IPS-15b (cell line): Measurements from ENCODE around the gene EDAR.

Source experiments
- H3K27me3 ChIP-seq: one replicate; pipeline ENCODE4 v1.6.1; 2013; ENCODE audit warnings: low read length; ENCODE audit not compliant: control insufficient read depth, insufficient read depth
- H3K36me3 ChIP-seq: one replicate; pipeline ENCODE4 v1.6.1; 2013; ENCODE audit warnings: low read length; ENCODE audit not compliant: control insufficient read depth, insufficient read depth
- H3K4me1 ChIP-seq: one replicate; pipeline ENCODE4 v1.6.1; 2013; ENCODE audit warnings: mild to moderate bottlenecking, low read length; ENCODE audit not compliant: control insufficient read depth, insufficient read depth
- H3K4me3 ChIP-seq: one replicate; pipeline ENCODE4 v1.5.1; 2013; ENCODE audit warnings: low read depth, low read length
- H3K9ac ChIP-seq: one replicate; pipeline ENCODE4 v1.6.1; 2013; ENCODE audit warnings: low read depth, mild to moderate bottlenecking, low read length
- H3K9me3 ChIP-seq: one replicate; pipeline ENCODE4 v1.6.1; 2013; ENCODE audit warnings: mild to moderate bottlenecking, low read length; ENCODE audit not compliant: control insufficient read depth, insufficient read depth

The EDAR gene

DNA sequence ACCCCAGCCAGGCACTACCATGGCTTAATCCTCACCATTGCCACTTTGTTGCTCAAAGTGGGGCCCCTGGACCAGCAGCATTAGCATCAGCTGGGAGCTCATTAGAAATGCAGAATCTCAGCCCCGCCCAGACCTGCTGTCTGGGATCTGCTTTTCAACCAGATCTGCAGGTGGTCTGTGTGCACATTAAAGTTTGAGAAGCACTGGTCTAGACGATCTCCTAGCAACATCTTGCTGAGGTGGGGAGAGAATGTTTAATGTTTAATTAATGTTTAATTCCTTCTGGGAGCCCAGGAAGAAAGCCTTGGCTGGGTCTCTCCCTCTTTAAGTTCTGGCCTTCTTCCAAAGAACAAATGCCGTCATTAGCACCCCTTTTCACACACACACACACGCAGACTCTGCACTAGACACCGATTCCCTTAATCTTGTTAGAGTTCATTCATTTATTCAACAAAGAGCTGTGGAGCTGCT is 53.7 kb downstream of the EDAR start:
- H3K27me3 ChIP-seq: no peaks in the 10 kb centered on the region
- H3K4me3 ChIP-seq: no peak overlapping the region
- no peaks in the 10 kb centered on the region for H3K9me3 ChIP-seq

DNA sequence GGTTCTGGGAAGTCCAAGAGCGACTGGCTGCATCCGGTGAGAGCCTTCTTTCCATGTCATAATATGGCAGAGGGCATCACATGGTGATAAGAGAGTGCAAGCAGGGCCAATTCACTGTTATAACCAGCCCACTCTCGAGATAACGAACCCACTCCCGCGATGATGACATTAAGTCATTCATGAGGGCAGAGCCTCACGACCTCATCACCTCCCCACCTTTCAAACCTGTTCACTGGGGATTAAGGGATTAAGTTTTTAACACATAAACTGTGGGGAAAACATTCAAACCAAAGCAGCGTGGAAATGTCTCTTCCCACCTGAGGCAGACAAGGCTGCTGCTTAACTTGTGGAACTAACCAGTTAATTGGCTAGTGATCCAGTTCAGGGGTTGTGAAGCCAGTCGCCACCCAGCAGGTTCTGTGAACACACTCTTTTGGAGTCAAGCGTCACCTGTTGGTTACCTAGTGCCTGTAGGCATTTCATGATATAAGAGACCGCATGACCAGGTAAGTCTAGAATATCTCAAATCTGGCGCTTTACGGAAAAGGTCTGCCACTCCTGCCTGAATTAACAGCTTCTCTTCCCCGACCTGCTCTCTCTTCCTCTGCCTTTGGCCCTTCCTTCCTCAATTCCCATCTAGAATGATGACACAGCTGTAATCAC is 54.3 kb downstream of the EDAR start:
- no peaks in the 10 kb centered on the region for H3K27me3 ChIP-seq

More for the DNA sequence above, 53.7 kb downstream of the EDAR start:
- peaks cover 11% of the 10 kb centered on the region for H3K4me1 ChIP-seq
- H3K36me3 ChIP-seq: no peaks in the 10 kb centered on the region
- no peak overlapping the region for H3K9ac ChIP-seq

DNA sequence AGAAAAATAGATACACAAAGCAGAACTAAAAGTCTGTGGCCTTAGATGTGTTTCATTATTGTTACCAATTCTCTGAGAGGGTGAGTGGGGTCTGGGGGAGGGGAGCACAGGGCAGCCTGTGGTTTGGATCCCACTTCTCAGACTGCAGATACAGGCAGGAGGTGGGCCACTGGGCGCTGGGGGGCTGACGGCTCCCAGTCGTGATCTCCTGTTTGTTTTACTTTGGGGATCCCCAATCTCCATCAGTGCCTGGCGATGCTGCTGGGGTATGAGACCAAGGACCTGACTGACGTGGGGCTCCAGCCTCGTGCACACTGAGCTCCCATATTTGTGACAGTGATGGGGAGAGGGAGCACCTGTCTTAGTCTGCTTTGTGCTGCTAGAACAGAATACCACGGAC is 54.9 kb downstream of the EDAR start:
- Histone ChIP-seq H3K9me3 (no peaks in the 10 kb centered on the region), H3K4me1 (peaks cover 11% of the 10 kb centered on the region), H3K4me3 (no peak overlapping the region), H3K36me3 (no peaks in the 10 kb centered on the region), H3K9ac (no peak overlapping the region), H3K27me3 (no peaks in the 10 kb centered on the region)

More for the DNA sequence above, 54.3 kb downstream of the EDAR start:
- peaks cover 11% of the 10 kb centered on the region for H3K4me1 ChIP-seq
- no peaks in the 10 kb centered on the region for H3K36me3 ChIP-seq
- no peak overlapping the region for H3K9ac ChIP-seq
- no peak overlapping the region for H3K4me3 ChIP-seq
- H3K9me3 ChIP-seq: no peaks in the 10 kb centered on the region

DNA sequence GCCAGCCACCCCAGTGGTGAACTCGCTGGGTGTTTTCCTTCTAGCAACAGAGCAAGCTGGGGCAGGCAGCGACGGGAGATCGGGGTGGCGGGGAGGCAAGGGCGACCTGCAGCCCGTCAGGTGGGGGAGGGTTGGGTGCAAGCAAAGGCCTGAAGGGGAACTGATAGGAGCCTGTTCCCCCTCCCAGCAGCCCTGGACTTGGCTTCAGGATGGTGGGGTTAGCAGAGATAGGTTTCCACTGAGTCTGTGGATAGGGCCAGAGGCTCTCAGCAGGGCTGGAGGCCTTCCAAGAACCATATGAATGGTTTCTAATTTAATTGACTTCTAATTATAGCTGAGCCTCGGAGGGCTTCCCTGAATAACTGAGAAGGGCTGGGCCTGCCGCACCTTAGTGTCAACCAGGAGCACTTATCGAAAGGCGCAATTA is 55.3 kb downstream of the EDAR start:
- Histone ChIP-seq H3K9me3 (no peaks in the 10 kb centered on the region), H3K4me3 (no peak overlapping the region), H3K27me3 (no peaks in the 10 kb centered on the region), H3K4me1 (peaks cover 11% of the 10 kb centered on the region), H3K9ac (no peak overlapping the region), H3K36me3 (no peaks in the 10 kb centered on the region)

DNA sequence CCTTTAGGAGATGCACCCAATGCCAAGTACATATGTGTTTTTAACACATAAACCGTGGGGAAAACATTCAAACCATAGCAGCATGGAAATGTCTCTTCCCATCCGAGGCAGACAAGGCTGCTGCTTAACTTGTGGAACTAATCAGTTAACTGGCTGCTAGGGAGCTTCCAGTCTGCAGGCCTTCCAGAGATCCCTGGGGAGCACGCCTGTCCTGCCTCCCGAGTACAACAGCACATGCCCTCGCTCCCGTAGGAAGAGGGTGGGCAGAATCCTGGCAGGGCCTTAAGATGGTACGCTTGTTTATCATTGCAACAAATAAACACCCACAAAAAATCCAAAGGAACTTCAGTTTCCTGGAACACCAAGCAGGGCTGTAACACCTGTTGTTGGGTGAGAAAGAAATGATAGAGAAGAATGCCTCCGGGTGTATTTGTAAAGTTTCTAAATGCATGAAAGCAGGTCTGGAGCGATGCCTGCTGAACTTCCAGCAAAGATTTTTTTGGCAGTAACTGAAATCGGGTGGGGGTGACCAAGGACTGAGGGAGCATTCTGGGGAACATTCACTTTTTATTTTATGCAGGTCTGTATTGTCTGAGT is 56.2 kb downstream of the EDAR start:
- peaks cover 11% of the 10 kb centered on the region for H3K4me1 ChIP-seq
- H3K27me3 ChIP-seq: no peaks in the 10 kb centered on the region
- no peaks in the 10 kb centered on the region for H3K36me3 ChIP-seq
- H3K9me3 ChIP-seq: no peaks in the 10 kb centered on the region
- no peak overlapping the region for H3K4me3 ChIP-seq
- no peak overlapping the region for H3K9ac ChIP-seq

DNA sequence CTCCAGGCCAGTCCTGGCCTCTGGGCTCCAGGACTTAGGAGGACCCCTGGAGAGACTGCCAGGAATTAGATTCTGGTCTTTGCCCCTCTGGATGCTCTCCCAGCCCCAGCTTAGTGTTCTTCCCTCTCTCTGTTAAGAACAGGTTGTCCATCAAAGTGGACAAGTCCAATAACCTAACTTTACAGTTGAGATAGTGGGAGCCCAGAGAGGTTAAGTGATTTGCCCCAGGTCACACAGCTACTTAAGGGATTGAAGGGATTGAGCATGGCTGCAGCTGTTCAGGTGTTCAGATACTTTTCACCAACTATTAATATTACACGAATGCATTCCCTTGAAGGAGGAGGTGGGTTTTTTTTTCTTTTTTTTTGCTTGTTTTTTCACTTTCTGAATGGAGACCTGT is 57.6 kb downstream of the EDAR start:
- Histone ChIP-seq H3K9ac (no peak overlapping the region), H3K4me1 (peaks cover 11% of the 10 kb centered on the region), H3K27me3 (no peaks in the 10 kb centered on the region), H3K4me3 (no peak overlapping the region), H3K36me3 (no peaks in the 10 kb centered on the region), H3K9me3 (no peaks in the 10 kb centered on the region)

DNA sequence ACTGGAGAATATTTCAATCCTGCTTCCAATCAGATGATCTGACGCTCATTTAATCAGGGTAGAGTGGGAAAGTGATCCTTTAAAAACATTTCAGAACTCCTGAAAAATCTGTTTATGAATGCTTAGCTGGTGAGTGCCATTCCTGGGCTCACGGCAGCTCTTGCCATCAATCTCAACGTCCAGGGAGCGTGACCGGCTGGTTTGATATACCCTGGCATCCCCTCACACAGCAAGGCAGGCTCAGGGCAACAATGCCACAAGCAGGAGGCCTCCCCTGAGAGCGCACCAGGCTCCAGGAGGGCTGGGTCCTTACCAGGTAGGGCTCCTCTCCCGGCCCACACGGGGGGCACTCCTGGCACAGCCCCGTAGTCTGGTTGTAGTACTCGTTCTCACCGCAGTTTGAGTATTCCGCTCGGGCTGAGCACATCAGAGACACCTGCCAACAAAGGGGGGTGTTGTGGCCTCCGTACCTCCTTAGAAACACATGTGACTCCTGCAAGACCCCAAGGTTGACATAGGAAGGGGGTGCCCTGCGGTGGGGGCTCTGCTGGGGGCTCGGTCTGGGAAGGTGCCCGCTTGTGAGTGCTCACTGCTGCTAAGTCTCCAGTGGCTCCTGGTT is 59.1 kb downstream of the EDAR start:
- H3K4me3 ChIP-seq: no peak overlapping the region
- H3K36me3 ChIP-seq: no peaks in the 10 kb centered on the region
- no peak overlapping the region for H3K9ac ChIP-seq
- no peaks in the 10 kb centered on the region for H3K9me3 ChIP-seq
- H3K27me3 ChIP-seq: no peaks in the 10 kb centered on the region
- H3K4me1 ChIP-seq: peaks cover 4% of the 10 kb centered on the region

DNA sequence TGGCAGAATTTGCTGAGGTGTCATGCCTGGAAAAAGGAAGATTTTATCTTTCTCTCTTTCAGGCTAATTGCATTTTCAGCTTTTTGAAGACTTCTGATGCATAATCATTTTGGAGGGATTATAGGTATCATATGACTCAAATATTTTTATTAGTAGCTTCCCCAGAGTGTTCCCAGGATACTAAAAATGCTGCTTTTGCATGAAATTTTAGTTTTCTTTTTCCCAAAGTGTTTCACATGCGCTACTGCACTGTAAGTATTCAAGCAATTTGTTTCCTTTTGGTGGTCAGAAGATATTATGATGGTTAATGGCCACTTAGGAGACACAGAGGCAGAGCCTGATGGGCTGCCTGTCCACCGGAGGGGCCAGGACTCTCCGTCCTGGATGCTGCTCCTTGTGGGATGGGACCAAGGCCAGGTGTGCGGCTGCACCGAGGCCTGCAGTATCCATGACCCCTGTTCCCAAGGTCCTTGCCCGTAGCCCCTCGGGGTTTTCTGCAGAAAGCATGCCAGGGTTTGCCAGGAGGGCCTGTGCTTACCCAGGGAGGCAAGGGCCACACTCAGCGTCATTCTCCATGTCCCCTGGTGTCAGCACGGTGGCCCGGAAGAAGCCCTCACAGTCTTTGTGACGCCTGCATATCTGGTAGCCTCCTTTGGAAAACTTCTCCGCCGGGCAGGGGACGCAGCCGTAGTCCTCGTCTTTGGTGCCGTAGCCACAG is 60.2 kb downstream of the EDAR start:
- no peaks in the 10 kb centered on the region for H3K36me3 ChIP-seq
- H3K27me3 ChIP-seq: no peaks in the 10 kb centered on the region
- no peaks in the 10 kb centered on the region for H3K9me3 ChIP-seq
- H3K9ac ChIP-seq: no peak overlapping the region
- no peaks in the 10 kb centered on the region for H3K4me1 ChIP-seq
- no peak overlapping the region for H3K4me3 ChIP-seq

DNA sequence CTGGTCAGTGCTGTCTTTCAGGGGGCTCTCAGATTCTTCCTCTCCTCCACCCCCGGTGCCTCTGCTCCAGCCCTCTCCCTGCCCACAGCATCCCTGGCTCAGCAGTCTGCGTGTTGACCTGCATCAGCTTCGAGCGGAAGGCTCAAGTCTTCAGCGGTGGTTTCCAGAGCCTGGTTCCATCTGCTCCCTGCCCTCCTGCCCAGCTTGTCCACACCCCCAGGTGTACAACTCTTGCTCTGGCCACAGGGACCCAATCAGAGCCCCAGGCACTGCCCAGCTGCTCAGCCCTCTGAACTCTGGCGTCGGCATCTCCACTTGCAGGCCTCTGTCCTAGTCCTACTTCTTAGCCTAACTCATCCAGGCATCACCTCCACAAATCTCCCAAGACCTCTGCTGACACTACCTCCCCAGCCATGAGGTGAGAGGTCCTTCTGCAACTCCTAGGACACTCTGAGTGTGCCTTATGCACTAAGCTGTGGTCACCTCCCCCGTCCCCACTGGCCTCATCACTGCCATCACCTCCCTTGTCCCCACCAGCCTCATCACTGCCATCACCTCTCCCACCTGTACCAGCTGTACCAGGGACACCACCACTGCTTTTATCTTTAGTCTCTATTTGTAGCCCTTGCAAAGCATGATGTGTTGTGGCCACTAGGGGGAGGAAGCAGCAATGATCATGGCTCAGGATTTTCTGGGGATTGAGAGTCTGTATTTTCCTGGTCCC is 60.9 kb downstream of the EDAR start:
- no peak overlapping the region for H3K9ac ChIP-seq
- no peaks in the 10 kb centered on the region for H3K27me3 ChIP-seq
- H3K9me3 ChIP-seq: no peaks in the 10 kb centered on the region
- no peak overlapping the region for H3K4me3 ChIP-seq
- H3K4me1 ChIP-seq: no peaks in the 10 kb centered on the region
- no peaks in the 10 kb centered on the region for H3K36me3 ChIP-seq

DNA sequence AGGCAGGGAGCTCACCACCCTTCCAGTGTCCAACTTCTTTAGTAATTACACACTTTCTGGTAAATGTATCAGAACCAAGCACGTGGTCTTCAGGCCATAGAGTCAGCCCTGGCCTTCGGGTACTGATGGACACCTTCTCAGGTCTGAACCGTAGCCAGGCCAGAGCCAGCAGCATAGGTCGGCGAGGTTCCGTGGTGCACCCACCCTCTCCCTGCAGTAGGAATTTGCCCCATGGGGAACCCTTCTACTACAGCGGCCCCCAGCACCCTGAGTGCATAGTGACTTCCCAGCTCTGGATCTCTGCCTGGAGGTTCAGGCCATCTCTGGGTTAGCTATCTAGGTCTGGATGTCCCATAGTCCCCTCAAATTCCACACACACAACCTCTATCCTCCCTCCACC is 61.6 kb downstream of the EDAR start:
- H3K27me3 ChIP-seq: no peaks in the 10 kb centered on the region
- no peaks in the 10 kb centered on the region for H3K9me3 ChIP-seq
- no peak overlapping the region for H3K4me3 ChIP-seq
- no peaks in the 10 kb centered on the region for H3K4me1 ChIP-seq
- no peak overlapping the region for H3K9ac ChIP-seq
- H3K36me3 ChIP-seq: no peaks in the 10 kb centered on the region

DNA sequence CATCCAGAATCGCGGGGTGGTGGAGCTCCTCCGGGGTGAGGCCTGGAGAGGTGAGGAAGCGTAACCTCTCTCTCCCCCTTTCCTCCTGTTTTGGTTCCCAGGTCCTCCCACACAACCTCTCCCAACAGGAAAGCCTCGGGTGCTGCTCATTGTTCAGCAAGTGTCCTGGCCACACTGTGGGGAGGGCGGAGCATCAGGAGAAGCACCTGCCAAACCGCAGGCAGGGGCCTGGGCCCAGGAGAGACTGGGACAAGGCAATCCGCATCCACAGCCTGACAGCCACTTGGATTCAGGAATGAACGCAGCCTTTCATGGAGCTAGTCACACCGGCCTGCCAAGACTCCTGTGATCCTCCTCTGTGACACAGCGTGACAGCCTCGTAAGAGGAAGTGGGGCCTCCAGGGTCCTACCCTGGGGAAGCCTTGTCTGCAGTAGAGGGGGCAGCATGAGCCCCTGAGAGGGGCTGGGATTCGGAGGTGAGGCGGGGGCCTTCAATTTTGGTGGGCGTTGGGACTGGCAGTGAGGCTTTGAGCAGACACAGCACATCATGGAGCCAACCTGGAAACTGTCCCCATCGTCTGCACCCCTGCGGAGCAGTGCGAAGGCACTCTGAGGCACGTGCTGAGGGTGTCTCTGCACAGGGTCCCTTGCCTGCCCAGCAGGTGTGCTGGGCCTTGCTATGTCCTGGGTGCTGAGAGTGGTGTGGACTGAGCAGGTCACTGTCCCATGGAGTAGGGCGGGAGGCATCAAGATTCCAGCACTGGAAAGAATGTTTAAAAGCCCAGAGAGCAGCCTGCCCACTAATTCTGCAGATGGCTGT is 62.2 kb downstream of the EDAR start:
- no peak overlapping the region for H3K4me3 ChIP-seq
- no peaks in the 10 kb centered on the region for H3K36me3 ChIP-seq
- no peaks in the 10 kb centered on the region for H3K9me3 ChIP-seq
- no peaks in the 10 kb centered on the region for H3K27me3 ChIP-seq
- no peaks in the 10 kb centered on the region for H3K4me1 ChIP-seq
- H3K9ac ChIP-seq: no peak overlapping the region
